GM19238 (cell line): ENCODE measurements around the gene MAPK4.
"Not testable (repeated sequence)": the region's sequence is repeated elsewhere in the genome, so short reads cannot be mapped to it uniquely, and the experiment has no call there.

Experiments
- DNase-seq: peaks from one replicate; pipeline ENCODE4 v3.0.0; 2011; ENCODE audit warnings: low spot score; ENCODE audit not compliant: insufficient read length

Gene MAPK4

DNA sequence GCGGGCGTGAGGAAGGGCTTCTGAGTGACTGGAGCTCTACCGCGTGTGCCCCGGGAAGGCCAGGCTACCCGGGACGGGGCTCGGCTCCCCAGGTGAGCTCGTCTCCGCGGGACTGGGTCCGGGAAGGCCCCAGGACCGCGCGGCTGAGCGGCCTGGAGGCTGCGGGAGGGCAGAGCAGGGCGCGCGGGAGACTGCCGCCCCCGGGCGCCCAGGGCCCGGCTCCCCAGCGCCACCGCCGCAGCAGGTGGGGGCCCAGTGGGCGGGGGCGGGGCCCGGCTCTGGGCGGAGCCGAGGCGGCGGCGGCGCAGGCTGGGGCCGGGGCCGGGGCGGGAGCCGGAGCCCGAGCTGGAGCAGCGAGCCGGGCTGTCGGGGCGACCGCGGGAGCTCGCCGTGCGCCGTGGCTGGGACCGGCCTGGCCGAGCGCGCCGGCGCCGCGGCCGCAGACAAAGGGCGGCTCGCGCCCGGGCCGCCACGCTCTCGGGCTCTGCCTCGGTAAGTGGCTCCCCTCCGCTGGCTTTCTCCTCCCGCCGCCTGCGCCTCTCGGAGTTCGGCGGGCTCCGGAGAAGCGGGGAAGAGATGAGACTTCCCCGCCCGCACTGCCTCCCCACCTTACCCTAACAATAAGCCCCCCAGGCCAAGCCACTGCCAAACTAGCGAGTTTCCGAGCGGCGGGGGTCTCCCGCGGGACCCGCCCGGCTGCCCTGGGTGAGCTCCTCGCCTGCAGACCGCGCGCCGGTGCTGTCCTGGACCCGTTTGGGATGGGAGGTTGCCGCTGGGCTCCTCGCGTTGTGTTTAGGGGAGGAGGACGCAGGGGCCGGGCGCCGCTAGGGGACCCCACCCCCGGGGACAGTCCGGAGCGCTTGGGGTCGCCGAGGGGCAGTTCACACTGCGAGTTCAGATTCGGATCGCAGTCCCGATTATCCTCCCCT lies at the start of gene MAPK4:
Gene MAPK4, plus strand, starts transcription at position 336 of the 929 bp plus-strand sequence. CDS start 103,872 bp downstream, outside the sequence.
- DNase-seq: peak; percentile 9

DNA sequence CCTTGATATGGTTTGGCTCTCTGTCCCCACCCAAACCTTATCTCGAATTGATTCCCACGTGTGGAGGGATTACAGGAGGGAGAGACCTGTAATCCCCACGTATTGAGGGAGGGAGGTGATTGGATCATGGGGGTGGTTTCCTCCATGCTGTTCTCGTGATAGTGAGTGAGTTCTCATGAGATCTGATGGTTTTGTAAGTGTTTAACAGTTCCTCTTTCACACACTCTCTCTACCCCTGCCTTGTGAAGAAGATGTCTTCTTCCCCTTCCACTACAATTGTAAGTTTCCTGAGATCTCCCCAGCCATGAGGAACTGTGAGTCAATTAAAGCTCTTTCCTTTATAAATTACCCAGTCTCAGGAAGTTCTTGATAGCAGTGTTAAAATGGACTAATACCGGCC lies 42.6 kb upstream of the MAPK4 start:
- not testable (repeated sequence) for DNase-seq

DNA sequence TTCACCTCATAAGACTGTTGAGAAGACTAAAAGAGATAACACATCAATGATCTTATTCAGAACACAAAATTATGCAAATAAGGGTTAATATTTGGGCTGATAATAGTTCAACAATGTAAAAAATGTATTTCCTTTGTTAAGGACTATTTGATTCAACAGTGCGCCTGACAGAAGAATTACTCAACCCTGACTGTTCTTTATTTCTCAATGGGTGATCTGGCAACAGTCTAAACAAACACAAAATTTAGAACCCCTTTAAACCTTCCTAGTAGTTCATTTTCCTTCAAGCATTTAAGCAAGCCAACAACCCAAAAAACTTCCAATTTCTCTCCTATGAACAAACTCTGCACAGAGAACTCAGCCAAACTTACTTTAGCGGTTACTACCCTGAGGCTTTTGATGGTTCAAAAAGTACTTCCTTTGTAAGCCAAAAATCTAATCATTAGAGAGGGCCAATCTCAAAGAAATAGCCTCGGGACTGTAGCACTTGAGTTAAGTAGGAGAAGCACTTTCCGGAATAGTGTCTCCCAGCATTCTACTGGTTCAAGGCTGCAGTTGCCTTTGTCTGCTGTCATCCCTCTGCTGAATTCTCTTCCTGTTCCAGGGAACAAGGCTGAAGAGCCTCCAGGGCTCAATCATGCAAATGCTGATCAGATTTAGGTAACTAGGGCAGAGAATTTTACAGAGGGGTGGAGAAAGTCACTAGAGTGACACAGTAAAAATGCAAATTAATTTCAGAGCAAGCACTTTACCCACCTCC lies 40.9 kb upstream of the MAPK4 start:
- no peak for DNase-seq

DNA sequence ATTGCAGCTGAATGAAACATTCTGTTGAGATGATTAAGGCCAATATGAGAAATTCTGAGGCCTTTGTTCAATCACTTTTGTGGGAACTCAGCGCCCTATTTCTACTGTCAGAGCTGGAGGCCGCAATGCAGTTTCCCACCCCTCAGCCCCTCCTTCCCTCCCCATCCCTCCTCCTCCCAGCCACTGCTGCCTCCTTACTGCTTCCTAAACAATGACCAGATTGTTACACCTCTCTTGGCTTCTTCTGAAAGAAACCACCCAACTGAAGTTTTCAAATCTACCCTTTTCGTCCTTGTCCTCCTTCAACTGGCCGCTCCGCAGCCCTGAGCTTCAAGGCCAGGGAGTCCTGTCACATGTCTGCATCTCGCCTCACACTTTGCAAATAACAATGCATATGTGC lies 36.7 kb upstream of the MAPK4 start:
- no peak for DNase-seq

DNA sequence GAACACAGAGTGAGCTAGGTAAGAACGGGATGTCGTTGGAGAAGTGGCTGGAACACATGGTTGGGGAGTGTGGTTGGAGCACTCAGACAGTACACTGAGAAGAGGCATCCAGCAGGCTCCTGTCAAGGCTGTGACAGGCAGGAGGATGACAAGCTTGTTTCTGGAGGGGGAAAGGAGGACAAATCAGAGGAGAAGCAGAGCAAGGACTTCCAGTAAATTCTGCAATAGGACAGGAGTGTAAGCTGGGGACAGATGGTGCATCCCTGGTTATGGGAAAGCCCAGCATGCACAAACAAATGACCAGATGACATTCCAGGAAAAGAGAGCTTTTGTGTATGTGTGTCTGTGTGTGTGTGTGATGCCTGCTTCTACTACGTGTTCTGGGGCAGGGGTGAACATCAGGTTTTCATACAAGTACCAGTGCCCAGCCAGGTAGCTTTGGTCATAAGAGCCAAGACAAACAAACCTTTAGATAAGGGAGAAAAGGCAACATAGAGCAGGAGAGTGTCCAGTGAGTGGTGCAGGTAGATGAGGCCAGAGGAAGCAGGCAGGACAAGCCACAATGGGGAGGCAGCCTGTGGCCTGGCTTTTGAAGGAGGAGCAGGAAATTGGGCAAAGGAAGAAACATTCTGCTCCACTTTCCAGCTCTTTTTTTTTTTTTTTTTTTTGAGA lies 32.1 kb upstream of the MAPK4 start:
- DNase-seq: no peak

DNA sequence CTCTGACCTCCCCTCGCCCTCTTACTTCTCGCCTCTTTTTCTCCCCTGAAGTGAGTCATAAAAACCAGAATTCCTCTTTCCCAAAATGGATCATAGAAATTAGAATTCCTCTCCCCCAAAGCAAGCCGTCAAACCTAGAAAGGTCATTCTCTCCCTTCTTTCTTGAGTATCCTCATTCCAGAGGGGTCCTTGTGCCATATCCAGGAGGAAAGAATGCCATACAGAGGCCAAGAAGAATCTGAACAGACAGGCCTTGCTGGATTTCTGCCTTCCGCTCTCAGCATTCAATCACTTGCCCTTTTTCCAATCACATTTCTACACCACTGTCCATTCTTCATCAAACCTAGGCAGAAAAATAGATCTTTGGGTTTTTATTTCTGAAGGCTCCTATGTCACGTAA lies 31.1 kb upstream of the MAPK4 start:
- no peak for DNase-seq

DNA sequence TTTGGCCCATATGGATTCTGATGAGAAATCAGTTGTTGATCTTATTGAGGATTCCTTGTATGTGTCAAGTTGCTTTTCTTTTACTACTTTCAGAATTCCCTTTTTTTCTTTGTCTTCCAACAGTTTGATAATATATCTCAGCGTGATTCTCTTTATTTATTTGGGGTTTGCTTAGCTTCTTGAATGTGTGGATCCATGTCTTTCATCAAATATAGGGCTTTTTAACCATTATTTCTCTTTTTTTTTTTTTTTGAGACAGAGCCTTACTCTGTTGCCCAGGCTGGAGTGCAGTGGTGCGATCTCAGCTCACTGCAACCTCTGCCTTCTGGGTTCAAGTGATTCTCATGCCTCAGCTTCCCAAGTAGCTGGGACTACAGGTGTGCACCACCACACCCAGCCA lies 26.1 kb upstream of the MAPK4 start:
- DNase-seq: not testable (repeated sequence)

DNA sequence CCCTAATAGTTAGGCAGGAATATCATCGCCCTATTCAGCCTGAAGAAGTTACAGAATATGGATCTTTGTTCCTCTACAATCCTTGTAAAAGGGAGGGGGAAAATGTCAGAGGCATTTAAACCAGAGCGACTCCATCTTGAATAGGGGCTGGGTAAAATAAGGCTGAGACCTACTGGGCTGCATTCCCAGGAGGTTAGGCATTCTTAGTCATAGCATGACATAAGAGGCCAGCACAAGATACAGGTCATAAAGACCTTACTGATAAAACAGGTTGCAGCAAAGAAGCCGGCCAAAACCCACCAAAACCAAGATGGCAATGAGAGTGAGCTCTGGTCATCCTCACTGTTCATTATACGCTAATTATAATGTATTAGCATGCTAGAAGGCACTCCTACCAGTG lies 15.4 kb upstream of the MAPK4 start:
- DNase-seq: not testable (repeated sequence)

DNA sequence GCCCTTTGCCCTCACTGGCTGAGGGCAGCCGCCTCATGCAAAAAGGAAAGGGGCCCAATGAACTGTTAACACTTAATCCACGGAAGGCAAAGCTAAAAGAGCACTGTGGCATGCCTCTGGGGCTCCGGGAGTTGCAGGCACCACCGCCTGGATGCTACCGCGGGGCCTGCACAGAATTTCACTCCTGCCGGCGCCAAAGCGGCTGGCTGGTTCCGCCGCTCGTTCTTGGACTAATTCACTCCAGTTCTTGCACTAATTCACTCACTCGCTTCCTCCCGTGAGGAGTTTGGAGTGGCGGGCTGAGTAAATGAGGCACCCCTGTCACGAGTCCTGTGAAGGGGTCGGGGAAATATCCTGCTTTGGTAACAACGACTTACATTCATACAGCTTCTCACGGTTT lies 14.0 kb upstream of the MAPK4 start:
- DNase-seq: no peak

DNA sequence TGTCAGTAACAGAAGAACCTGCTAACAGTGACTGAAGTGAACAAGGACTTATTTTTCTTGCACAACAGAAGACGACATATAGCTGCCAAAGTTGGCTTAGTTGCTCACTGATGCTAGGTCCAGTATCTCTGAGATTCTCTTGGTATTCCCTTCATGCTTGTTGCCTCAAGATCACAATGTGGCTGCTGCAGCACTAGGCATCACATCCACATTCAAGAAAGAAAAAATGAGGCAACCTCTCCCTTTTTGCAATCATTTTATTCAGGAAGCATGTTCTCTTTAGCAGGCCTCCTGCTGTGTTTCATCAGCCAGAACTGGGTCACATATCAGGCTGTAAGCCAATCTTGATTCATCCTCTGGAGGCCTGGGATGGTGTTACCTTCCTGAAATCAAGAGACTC lies 11.7 kb upstream of the MAPK4 start:
- no peak for DNase-seq

DNA sequence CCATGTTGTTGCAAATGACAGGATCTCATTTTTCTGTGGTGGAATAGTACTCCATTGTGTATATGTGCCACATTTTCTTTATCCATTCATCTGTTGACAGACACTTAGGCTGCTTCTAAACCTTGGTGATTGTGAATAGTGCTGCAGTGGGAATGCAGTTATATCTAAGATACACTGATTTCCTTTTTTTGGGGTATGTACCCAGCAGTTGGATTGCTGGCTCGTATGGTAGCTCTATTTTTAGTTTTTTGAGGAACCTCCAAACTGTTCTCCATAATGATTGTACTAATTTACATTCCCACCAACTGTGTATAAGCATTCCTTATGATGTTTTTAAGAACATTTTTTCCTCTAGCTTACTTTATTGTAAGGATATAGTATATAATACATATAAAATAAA lies 8.2 kb upstream of the MAPK4 start:
- DNase-seq: not testable (repeated sequence)

DNA sequence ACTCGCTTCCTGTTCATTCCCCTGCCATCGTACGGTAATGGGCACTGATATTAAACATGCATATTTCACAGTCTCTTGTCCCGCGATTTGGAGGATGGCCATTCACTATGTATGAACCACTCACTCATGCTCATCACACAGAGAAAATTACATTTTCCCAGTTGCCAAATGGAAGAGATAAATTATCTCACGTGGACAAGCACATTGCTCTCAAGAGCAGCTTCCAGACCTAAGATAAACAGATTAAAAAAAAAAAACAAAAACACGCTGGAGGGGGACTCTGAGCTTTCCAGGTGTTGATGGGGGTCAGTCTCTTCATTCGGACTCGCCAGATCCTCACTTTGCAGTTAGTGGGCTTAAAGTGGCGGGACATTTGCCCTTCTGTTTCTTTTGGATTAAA lies 1.7 kb upstream of the MAPK4 start:
- DNase-seq: no peak

DNA sequence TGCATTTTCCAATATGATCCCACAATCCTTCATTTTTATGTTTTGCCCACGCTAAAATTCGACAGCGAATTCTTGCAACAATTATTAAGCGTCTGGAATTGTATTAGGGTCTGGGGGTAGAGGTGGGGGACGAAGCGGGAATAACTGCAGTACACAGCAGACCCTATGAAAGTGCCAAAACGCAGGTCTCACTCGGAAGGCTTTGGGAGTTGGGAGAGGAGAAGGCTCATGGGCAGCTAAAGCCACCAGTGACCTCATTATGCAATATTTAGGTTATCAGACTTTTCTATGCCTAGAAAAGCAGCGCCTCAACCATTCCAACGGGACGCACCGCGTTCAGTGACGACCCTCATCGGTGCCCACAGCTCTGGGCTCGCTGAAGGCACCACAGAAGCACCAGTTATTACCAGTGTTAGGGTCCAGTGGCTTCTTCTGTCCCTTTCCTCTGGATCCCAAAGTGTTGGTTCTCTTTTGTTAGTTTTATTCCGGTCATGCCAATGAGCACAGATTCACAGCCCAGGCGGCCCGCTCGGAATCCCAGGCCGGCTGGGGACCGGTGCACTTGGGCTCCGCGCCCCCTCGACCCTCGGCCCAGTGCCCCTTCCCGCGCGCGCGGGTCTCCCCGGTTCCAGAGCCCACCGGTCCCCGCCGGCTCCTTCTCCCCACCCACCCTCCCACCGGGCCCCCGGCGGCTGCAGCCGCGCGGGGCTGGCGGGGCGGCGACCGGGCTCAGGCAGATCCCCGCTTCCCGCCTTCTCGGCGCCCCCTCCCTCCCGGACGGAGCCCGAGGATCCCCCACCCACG lies 737 bp upstream of the MAPK4 start:
- no peak for DNase-seq

DNA sequence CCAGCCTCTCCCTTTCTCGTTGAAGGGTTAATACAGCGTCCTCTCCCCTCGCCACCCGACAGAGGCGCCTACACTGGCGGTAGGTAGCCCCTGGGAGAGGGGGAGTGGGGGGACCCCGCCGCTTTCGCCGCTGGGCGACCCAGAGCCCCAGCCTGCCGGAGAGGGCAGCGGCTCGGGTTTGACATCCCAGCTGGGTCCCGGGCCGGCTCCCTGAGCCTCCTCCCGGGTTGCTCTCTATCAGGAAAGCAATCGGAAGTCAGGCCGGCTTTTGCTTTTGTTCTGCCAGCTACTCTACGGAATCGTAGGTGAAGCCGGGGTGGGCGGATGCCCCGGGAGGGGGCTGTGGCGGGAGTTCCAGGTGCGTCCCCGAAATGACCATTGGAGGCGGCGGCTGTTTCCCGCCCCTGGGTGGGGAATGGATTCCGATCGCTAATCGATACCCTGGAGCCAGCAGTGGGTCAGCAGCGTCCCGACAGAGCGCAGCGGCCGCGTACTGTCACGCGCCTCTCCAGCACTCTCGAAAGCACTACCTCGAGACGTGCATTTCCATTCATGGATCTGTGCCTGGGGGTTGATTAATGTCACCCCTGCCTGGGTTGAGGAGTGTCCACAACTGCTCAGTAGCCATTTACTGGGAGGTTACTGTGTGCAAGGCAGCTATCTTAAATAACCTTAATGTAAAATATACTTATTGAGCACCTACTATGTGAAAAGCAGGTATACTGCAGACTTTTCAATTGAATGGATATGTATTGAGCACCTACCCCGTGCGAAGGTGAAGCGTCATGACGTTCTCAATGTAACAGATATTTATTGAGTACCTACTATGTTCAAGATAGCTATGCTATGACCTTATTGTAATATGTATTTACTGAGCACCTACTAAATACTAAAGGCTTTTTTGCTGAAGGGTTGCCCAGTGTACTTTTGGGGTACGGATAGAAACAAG lies 1.1 kb downstream of the MAPK4 start:
- no peak for DNase-seq

DNA sequence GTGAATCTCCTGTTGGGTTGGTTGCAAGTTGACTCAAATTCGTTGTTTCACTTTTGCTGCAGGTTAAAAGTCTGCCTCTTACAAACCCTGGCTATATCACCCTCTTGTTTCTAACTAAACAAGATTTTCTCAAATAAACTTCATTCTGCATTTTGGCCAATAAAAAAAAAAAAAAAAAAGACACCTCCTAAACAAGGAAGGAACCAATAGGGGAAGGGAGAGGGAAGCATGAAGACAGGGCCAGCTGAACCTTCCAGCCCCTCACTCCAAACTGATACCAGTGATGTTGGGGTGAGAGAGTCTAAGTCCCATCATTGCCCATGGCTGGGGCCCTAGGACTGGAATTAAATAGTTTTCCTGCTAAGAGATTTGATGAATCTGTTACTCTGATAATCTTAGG lies 2.4 kb downstream of the MAPK4 start:
- DNase-seq: not testable (repeated sequence)

DNA sequence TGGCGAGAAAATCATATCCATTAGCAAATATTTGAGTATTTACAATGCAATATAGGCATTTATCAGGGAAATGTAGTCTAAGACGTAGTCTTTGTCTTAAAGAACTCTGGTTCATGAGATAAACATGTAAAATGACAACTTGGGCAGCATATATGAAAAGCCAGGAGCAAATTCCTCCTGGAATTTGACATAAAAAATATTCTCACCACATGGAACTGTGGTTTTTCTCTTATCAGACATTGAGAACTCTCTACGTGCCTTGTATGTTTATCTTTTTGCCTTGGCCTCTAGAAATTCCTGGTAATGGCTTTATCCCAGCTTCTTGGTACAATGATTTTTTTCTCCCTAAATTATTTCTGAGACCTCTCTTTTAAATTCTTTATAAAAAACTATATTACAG lies 2.8 kb downstream of the MAPK4 start:
- no peak for DNase-seq

DNA sequence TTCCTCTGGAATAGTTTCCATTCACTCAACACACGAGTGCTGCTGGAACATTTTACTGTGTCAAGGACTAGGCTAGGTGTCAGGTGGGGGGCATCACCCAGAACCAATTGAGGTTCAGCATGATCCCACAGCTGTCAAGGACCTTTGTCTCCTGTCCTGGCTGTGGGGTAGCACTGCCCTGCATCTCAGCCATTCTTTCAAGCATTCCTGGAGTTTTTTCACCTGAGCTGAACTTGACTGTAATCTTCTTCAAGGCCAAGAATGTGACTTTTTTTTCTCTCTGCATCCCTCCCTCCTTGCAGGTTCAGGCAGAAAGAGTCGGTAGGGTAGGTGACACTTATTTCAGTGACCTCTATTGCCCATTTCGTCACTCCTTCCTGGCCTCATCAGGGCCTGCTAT lies 3.5 kb downstream of the MAPK4 start:
- no peak for DNase-seq

DNA sequence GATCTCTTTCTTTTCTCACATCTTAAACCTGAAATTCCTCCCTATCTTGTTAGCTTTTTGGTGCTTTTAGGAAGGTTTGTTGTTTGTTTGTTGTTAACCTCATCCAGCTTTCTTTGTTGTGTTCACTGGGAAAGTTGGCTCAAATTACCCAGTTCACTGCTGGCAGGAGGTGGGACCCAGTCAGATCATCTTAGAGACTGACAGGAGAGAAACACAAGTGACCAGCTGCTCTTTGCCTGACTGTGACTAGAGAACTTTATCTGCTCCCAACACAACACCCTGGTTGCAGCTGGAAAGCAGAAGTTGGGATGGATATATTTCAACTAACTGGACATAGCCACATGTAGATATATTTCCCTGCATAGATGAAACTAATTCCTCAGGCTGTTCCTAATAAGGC lies 10.0 kb downstream of the MAPK4 start:
- no peak for DNase-seq

DNA sequence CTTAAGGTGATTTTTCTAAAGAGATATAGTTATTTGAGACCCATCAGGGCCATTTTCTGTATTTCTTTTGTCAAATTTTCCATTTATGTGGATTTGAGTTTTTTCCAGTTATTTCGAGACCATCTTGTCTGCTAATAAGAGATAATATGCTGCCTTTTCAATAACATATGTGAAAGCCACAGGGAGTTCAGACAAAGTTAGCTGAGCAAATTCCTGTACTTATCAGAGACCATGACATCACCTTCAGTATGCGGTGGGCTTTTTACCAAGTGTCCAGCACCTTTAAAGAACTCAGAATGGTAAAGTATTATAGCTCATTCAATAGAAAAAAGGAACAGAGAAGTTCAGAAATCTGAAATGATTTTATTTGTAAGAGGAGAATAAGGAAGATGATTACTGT lies 11.7 kb downstream of the MAPK4 start:
- DNase-seq: no peak

DNA sequence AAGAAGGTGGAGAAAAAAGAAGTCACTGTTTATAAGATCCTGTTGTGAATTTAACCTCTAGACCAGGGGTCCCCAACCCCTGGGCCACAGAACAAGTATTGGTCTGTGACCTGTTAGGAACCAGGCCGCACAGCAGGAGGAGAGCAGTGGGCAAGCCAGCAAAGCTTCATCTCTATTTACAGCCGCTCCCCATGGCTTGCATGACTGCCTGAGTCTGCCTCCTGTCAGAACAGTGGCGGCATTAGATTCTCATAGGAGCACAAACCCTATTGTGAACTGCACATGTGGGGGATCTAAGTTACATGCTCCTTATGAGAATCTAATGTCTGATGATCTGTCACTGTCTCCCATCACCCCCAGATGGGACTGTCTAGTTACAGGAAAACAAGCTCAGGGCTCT lies 13.3 kb downstream of the MAPK4 start:
- DNase-seq: not testable (repeated sequence)
